ENCODE data around the gene RALGAPA1. TPM values are rescaled to one million over a fixed set of nuclear protein-coding genes. Genes with fewer than 3 reads are reported as not detected.

Gene RALGAPA1
- total and polyA plus RNA-seq, 2 of the 13 experiments (the other 11 are each of a cell fraction or from before 2014, with no cell fraction given) = 65.0 to 89.2 TPM

GRCh38 chr14:35758523-35759129, 50.5 kb downstream of the RALGAPA1 start (continued):
- TF ChIP-seq ATF4 (CRISPR knock-in tag; IDR thresholded peaks at IDR 0.05) (peak in 1 of 2 experiments; percentile 36; a peak in 1 of 4 replicates), ZNF629 (CRISPR knock-in tag; conservative IDR thresholded peaks at IDR 0.05) (peak; percentile 93), TBL1XR1 (IDR thresholded peaks at IDR 0.05; ENCODE audit: borderline replicate concordance, low read length, partially characterized antibody) (no peak), RXRB (CRISPR knock-in tag; IDR thresholded peaks at IDR 0.05; ENCODE audit: borderline replicate concordance) (peak; percentile 60; the same call in 1 of the 2 replicates), EP300 (IDR thresholded peaks at IDR 0.05; ENCODE audit: low read depth in 2 of 2, low read length in 2 of 2) (peak in 1 of 2 experiments; percentile 53; a peak in 1 of 4 replicates), EP300 (CRISPR knock-in tag; IDR thresholded peaks at IDR 0.05; ENCODE audit: borderline replicate concordance) (no peak), IRF2 (CRISPR knock-in tag; IDR thresholded peaks at IDR 0.05) (peak; percentile 15; the same call in 1 of the 2 replicates), ZNF263 (CRISPR knock-in tag; IDR thresholded peaks at IDR 0.05) (peak; percentile 72; the same call in 1 of the 2 replicates), ZMYM4 (CRISPR knock-in tag; IDR thresholded peaks at IDR 0.05) (peak; percentile 68; the same call in 1 of the 2 replicates), ZKSCAN8 (CRISPR knock-in tag; IDR thresholded peaks at IDR 0.05; ENCODE audit: borderline replicate concordance) (0 out of 2 replicates have a peak, but pooled peaks have one; percentile 53), ADNP (CRISPR knock-in tag; IDR thresholded peaks at IDR 0.05) (0 out of 2 replicates have a peak, but pooled peaks have one; percentile 28), ELF4 (CRISPR knock-in tag; IDR thresholded peaks at IDR 0.05; ENCODE audit: borderline replicate concordance) (peak; percentile 46; the same call in 1 of the 2 replicates), ZNF710 (CRISPR knock-in tag; IDR thresholded peaks at IDR 0.05; ENCODE audit: borderline replicate concordance) (peak; percentile 79; the same call in 1 of the 2 replicates), ZNF580 (CRISPR knock-in tag; IDR thresholded peaks at IDR 0.05; ENCODE audit: borderline replicate concordance, low read depth) (0 out of 2 replicates have a peak, but pooled peaks have one; percentile 41), ATF1 (CRISPR knock-in tag; IDR thresholded peaks at IDR 0.05) (no peak), ZBTB20 (CRISPR knock-in tag; IDR thresholded peaks at IDR 0.05; ENCODE audit: borderline replicate concordance, low read depth) (no peak), SOX6 (IDR thresholded peaks at IDR 0.05) (no peak), SOX6 (CRISPR knock-in tag; IDR thresholded peaks at IDR 0.05) (peak; percentile 85), ZNF17 (CRISPR knock-in tag; IDR thresholded peaks at IDR 0.05) (no peak), HOXA3 (CRISPR knock-in tag; IDR thresholded peaks at IDR 0.05) (no peak), NFE2 (CRISPR knock-in tag; IDR thresholded peaks at IDR 0.05) (no peak), REPIN1 (CRISPR knock-in tag; IDR thresholded peaks at IDR 0.05; ENCODE audit: borderline replicate concordance, low read depth) (peak; percentile 66), STAT5B (CRISPR knock-in tag; IDR thresholded peaks at IDR 0.05) (no peak), HNF4A (CRISPR knock-in tag; IDR thresholded peaks at IDR 0.05) (peak; percentile 92), SALL1 (CRISPR knock-in tag; IDR thresholded peaks at IDR 0.05) (peak; percentile 69; the same call in 1 of the 2 replicates), TCF7 (IDR thresholded peaks at IDR 0.05; ENCODE audit: low read depth) (peak; percentile 16; the same call in 1 of the 2 replicates), ZNF121 (CRISPR knock-in tag; IDR thresholded peaks at IDR 0.05) (0 out of 2 replicates have a peak, but pooled peaks have one; percentile 26), GATAD2A (CRISPR knock-in tag; IDR thresholded peaks at IDR 0.05) (0 out of 2 replicates have a peak, but pooled peaks have one; percentile 26)
